AG10803 (cell line): ENCODE measurements around the gene ADARB2.

Experiments
- DNase-seq: peaks from one replicate; pipeline ENCODE4 v3.0.0; 2010; ENCODE audit warnings: low read depth
- H3K4me3 ChIP-seq: 2 replicates; pipeline ENCODE4 v1.5.1; 2011; ENCODE audit warnings: mild to moderate bottlenecking, low read length, control low read depth
- CTCF ChIP-seq: conservative IDR thresholded peaks from 2 replicates; pipeline ENCODE4 v1.5.1; 2011; ENCODE audit warnings: mild to moderate bottlenecking, low read length, control low read depth, inconsistent platforms

ADARB2 gene

GRCh38 chr10:1561731-1562337, 175.5 kb downstream of the ADARB2 start:
- no peak for TF ChIP-seq CTCF
- no peak for DNase-seq
- no peak overlapping the region for H3K4me3 ChIP-seq

GRCh38 chr10:1560535-1561192, 176.7 kb downstream of the ADARB2 start:
- DNase-seq = no peak
- no peak for TF ChIP-seq CTCF
- H3K4me3 ChIP-seq = no peak overlapping the region

GRCh38 chr10:1559761-1560160, 177.6 kb downstream of the ADARB2 start:
- no peak for DNase-seq
- no peak for TF ChIP-seq CTCF
- H3K4me3 ChIP-seq = no peak overlapping the region

- no peak for DNase-seq
- no peak for TF ChIP-seq CTCF
These were observed 178.0 kb downstream of the ADARB2 start for GRCh38 chr10:1559311-1559710.

GRCh38 chr10:1558906-1559305, 178.4 kb downstream of the ADARB2 start:
- DNase-seq = no peak
- TF ChIP-seq CTCF = no peak
- H3K4me3 ChIP-seq = no peak overlapping the region

More at GRCh38 chr10:1559311-1559710, 178.0 kb downstream of the ADARB2 start:
- H3K4me3 ChIP-seq = no peak overlapping the region

- no peak for DNase-seq
- no peak for TF ChIP-seq CTCF
- H3K4me3 ChIP-seq = no peak overlapping the region
These were observed 180.2 kb downstream of the ADARB2 start for GRCh38 chr10:1557081-1557480.

- DNase-seq = no peak
- no peak overlapping the region for H3K4me3 ChIP-seq
- TF ChIP-seq CTCF = no peak
These were observed 180.8 kb downstream of the ADARB2 start for GRCh38 chr10:1556496-1556895.
